Measurements from ENCODE around the gene PLCH2.

The PLCH2 gene

GRCh38 chr1:2480236-2480985, 4.3 kb downstream of the PLCH2 start:
- Histone ChIP-seq H3K9me3 (no peaks in the 10 kb centered on the region), H3K4me3 (no peak overlapping the region), H3K4me1 (peaks cover 83% of the 10 kb centered on the region), H3K36me3 (no peaks in the 10 kb centered on the region), H4K20me1 (peaks cover 13% of the 10 kb centered on the region; the same call in 1 of the 2 replicates), H3K27ac (peak overlapping the region; percentile 18; the same call in 1 of the 2 replicates), H3K9ac (peak overlapping the region; percentile 43; the same call in 1 of the 2 replicates), H3K4me2 (peak overlapping the region; percentile 98), H3K27me3 (no peaks in the 10 kb centered on the region)
- TF ChIP-seq Cebpa-rat (IDR thresholded peaks at IDR 0.05), result no peak

- Histone ChIP-seq H3K27me3 (no peaks in the 10 kb centered on the region), H3K36me3 (no peaks in the 10 kb centered on the region), H3K9me3 (no peaks in the 10 kb centered on the region), H3K27ac (peak overlapping the region; percentile 57), H3K4me2 (peak overlapping the region; percentile 98), H3K9ac (peak overlapping the region; percentile 43), H3K4me1 (peaks cover 79% of the 10 kb centered on the region), H4K20me1 (peaks cover 13% of the 10 kb centered on the region; the same call in 1 of the 2 replicates), H3K4me3 (peak overlapping the region; percentile 20; the same call in 1 of the 2 replicates)
- TF ChIP-seq Cebpa-rat (IDR thresholded peaks at IDR 0.05), result no peak
Observed at GRCh38 chr1:2480986-2481364, 4.9 kb downstream of the PLCH2 start.

GRCh38 chr1:2481885-2482284, 5.8 kb downstream of the PLCH2 start:
- Histone ChIP-seq H4K20me1 (peaks cover 13% of the 10 kb centered on the region; the same call in 1 of the 2 replicates), H3K27me3 (no peaks in the 10 kb centered on the region), H3K36me3 (no peaks in the 10 kb centered on the region), H3K9me3 (no peaks in the 10 kb centered on the region), H3K4me2 (peak overlapping the region; percentile 98), H3K4me3 (peak overlapping the region; percentile 20; the same call in 1 of the 2 replicates), H3K27ac (peak overlapping the region; percentile 57), H3K4me1 (peaks cover 75% of the 10 kb centered on the region), H3K9ac (peak overlapping the region; percentile 43; the same call in 1 of the 2 replicates)
- no peak for TF ChIP-seq Cebpa-rat (IDR thresholded peaks at IDR 0.05)

GRCh38 chr1:2482588-2482987, 6.5 kb downstream of the PLCH2 start:
- Histone ChIP-seq H3K9me3 (no peaks in the 10 kb centered on the region), H3K27ac (peak overlapping the region; percentile 57), H3K27me3 (no peaks in the 10 kb centered on the region), H3K36me3 (no peaks in the 10 kb centered on the region), H3K4me2 (peak overlapping the region; percentile 98), H4K20me1 (peaks cover 13% of the 10 kb centered on the region; the same call in 1 of the 2 replicates), H3K9ac (no peak overlapping the region), H3K4me3 (no peak overlapping the region), H3K4me1 (peaks cover 68% of the 10 kb centered on the region)
- no peak for TF ChIP-seq Cebpa-rat (IDR thresholded peaks at IDR 0.05)

- Histone ChIP-seq H3K9ac (no peak overlapping the region), H3K4me2 (peak overlapping the region; percentile 98), H3K9me3 (0 out of 2 replicates have a peak, but pooled peaks cover under 1% of the 10 kb centered on the region), H3K27ac (peak overlapping the region; percentile 57; the same call in 1 of the 2 replicates), H3K4me1 (peaks cover 64% of the 10 kb centered on the region), H4K20me1 (peaks cover 13% of the 10 kb centered on the region; the same call in 1 of the 2 replicates), H3K4me3 (no peak overlapping the region), H3K36me3 (no peaks in the 10 kb centered on the region), H3K27me3 (no peaks in the 10 kb centered on the region)
- no peak for TF ChIP-seq Cebpa-rat (IDR thresholded peaks at IDR 0.05)
Observed at GRCh38 chr1:2483026-2483425, 6.9 kb downstream of the PLCH2 start.

- H4K20me1 ChIP-seq, result peaks cover 13% of the 10 kb centered on the region; the same call in 1 of the 2 replicates
- H3K4me1 ChIP-seq, result peaks cover 55% of the 10 kb centered on the region
- H3K27me3 ChIP-seq, result no peaks in the 10 kb centered on the region
- H3K27ac ChIP-seq, result no peak overlapping the region
- no peaks in the 10 kb centered on the region for H3K36me3 ChIP-seq
- no peak overlapping the region for H3K9ac ChIP-seq
- TF ChIP-seq Cebpa-rat (IDR thresholded peaks at IDR 0.05), result no peak
- H3K4me2 ChIP-seq, result no peak overlapping the region
- H3K9me3 ChIP-seq, result peaks cover 10% of the 10 kb centered on the region
- H3K4me3 ChIP-seq, result no peak overlapping the region
Observed at GRCh38 chr1:2483970-2484369, 7.9 kb downstream of the PLCH2 start.

- no peak overlapping the region for H3K27ac ChIP-seq
- TF ChIP-seq Cebpa-rat (IDR thresholded peaks at IDR 0.05), result no peak
- H3K4me3 ChIP-seq, result no peak overlapping the region
- H3K27me3 ChIP-seq, result no peaks in the 10 kb centered on the region
- H3K4me1 ChIP-seq, result peaks cover 34% of the 10 kb centered on the region
- no peaks in the 10 kb centered on the region for H3K36me3 ChIP-seq
- H3K9me3 ChIP-seq, result peaks cover 15% of the 10 kb centered on the region
- H3K9ac ChIP-seq, result no peak overlapping the region
- H4K20me1 ChIP-seq, result peaks cover 9% of the 10 kb centered on the region; the same call in 1 of the 2 replicates
- no peak overlapping the region for H3K4me2 ChIP-seq
Observed at GRCh38 chr1:2486041-2486440, 10.0 kb downstream of the PLCH2 start.

GRCh38 chr1:2486558-2486957, 10.5 kb downstream of the PLCH2 start:
- Histone ChIP-seq H3K9me3 (peaks cover 15% of the 10 kb centered on the region), H3K27ac (no peak overlapping the region)
- TF ChIP-seq Cebpa-rat (IDR thresholded peaks at IDR 0.05), result no peak

GRCh38 chr1:2488688-2489087, 12.6 kb downstream of the PLCH2 start:
- H3K9me3 ChIP-seq, result peaks cover 15% of the 10 kb centered on the region
- H3K9ac ChIP-seq, result no peak overlapping the region
- no peaks in the 10 kb centered on the region for H3K36me3 ChIP-seq
- TF ChIP-seq Cebpa-rat (IDR thresholded peaks at IDR 0.05), result no peak
- no peaks in the 10 kb centered on the region for H4K20me1 ChIP-seq
- no peaks in the 10 kb centered on the region for H3K27me3 ChIP-seq
- no peak overlapping the region for H3K4me3 ChIP-seq
- no peak overlapping the region for H3K4me2 ChIP-seq
- no peak overlapping the region for H3K27ac ChIP-seq
- H3K4me1 ChIP-seq, result peaks cover 25% of the 10 kb centered on the region

More at GRCh38 chr1:2486558-2486957, 10.5 kb downstream of the PLCH2 start:
- no peak overlapping the region for H3K4me3 ChIP-seq
- H3K36me3 ChIP-seq, result no peaks in the 10 kb centered on the region
- no peaks in the 10 kb centered on the region for H3K27me3 ChIP-seq
- no peak overlapping the region for H3K9ac ChIP-seq
- peaks cover 29% of the 10 kb centered on the region for H3K4me1 ChIP-seq
- H4K20me1 ChIP-seq, result peaks cover 4% of the 10 kb centered on the region; the same call in 1 of the 2 replicates
- H3K4me2 ChIP-seq, result no peak overlapping the region

GRCh38 chr1:2489615-2490014, 13.5 kb downstream of the PLCH2 start:
- TF ChIP-seq Cebpa-rat (IDR thresholded peaks at IDR 0.05), result no peak
- H4K20me1 ChIP-seq, result no peaks in the 10 kb centered on the region

More at GRCh38 chr1:2489615-2490014, 13.5 kb downstream of the PLCH2 start:
- Histone ChIP-seq H3K9ac (no peak overlapping the region), H3K4me3 (no peak overlapping the region), H3K4me2 (no peak overlapping the region), H3K9me3 (peaks cover 15% of the 10 kb centered on the region), H3K27ac (no peak overlapping the region), H3K36me3 (no peaks in the 10 kb centered on the region), H3K27me3 (no peaks in the 10 kb centered on the region), H3K4me1 (peaks cover 34% of the 10 kb centered on the region)
